ENCODE results near the gene ZDHHC21.
"Not testable (repeated sequence)": the region's sequence is repeated elsewhere in the genome, so short reads cannot be mapped to it uniquely, and the experiment has no call there.

ZDHHC21 gene

GRCh38 chr9:14670718-14671117, 22.5 kb downstream of the ZDHHC21 start:
- ChIA-PET POLR2A (no interaction called here), CTCF (no interaction called here)
- no peak for TF ChIP-seq CTCF (IDR thresholded peaks at IDR 0.05; ENCODE audit: control extremely low read depth, extremely low read depth, low read depth, missing control alignments)
- no peak for DNase-seq (ENCODE audit: extremely low spot score)

- POLR2A ChIA-PET: not testable (repeated sequence)
These were observed 29.2 kb downstream of the ZDHHC21 start for GRCh38 chr9:14664022-14664421.

GRCh38 chr9:14662060-14662453, 31.2 kb downstream of the ZDHHC21 start:
- ChIA-PET CTCF (interaction anchor here (0.7 to 2.2 kb wide), 10 partner anchors 13 to 192 kb away, joined by 3 to 7 read pairs (median 3); partner anchors contain the start of genes CER1 and ZDHHC21), POLR2A (no interaction called here)
- DNase-seq (ENCODE audit: extremely low spot score): no peak
- TF ChIP-seq CTCF (IDR thresholded peaks at IDR 0.05; ENCODE audit: control extremely low read depth, extremely low read depth, low read depth, missing control alignments): no peak

More at GRCh38 chr9:14664022-14664421, 29.2 kb downstream of the ZDHHC21 start:
- CTCF ChIA-PET; DNase-seq (ENCODE audit: extremely low spot score): not testable (repeated sequence)

GRCh38 chr9:14661421-14662059, 31.7 kb downstream of the ZDHHC21 start:
- POLR2A ChIA-PET: no interaction called here
- DNase-seq (ENCODE audit: extremely low spot score): peak; percentile 20
- TF ChIP-seq CTCF (IDR thresholded peaks at IDR 0.05; ENCODE audit: control extremely low read depth, extremely low read depth, low read depth, missing control alignments): peak; percentile 22
- CTCF ChIA-PET: interaction anchor here (0.7 to 2.2 kb wide), 12 partner anchors 13 to 192 kb away, joined by 3 to 7 read pairs (median 4); partner anchors contain the start of genes CER1 and ZDHHC21

GRCh38 chr9:14660721-14661120, 32.5 kb downstream of the ZDHHC21 start:
- ChIA-PET POLR2A (no interaction called here), CTCF (interaction anchor here (0.9 to 2.2 kb wide), 9 partner anchors 12 to 191 kb away, joined by 3 to 7 read pairs (median 4); partner anchors contain the start of gene CER1)
- peak; percentile 2 for TF ChIP-seq CTCF (IDR thresholded peaks at IDR 0.05; ENCODE audit: control extremely low read depth, extremely low read depth, low read depth, missing control alignments)
- no peak for DNase-seq (ENCODE audit: extremely low spot score)

GRCh38 chr9:14654932-14655331, 38.3 kb downstream of the ZDHHC21 start:
- no peak for DNase-seq (ENCODE audit: extremely low spot score)
- POLR2A ChIA-PET: no interaction called here
- TF ChIP-seq CTCF (IDR thresholded peaks at IDR 0.05; ENCODE audit: control extremely low read depth, extremely low read depth, low read depth, missing control alignments): no peak
- CTCF ChIA-PET: no interaction called here

- ChIA-PET CTCF (no interaction called here), POLR2A (no interaction called here)
- no peak for DNase-seq (ENCODE audit: extremely low spot score)
- no peak for TF ChIP-seq CTCF (IDR thresholded peaks at IDR 0.05; ENCODE audit: control extremely low read depth, extremely low read depth, low read depth, missing control alignments)
These were observed 39.7 kb downstream of the ZDHHC21 start for GRCh38 chr9:14653511-14653910.

Data from GM10248 (cell line).